Activated CD4-positive, alpha-beta T cell treated with anti-CD3 and anti-CD28 coated beads, Interleukin-2, Interleukin-6, amounts not matched to agents 100 ng/mL and 50 ng/mL, durations not matched to agents 16 hours and 8 hours (primary cell): ENCODE data around the gene EEPD1.
"Not testable (repeated sequence)": the region's sequence is repeated elsewhere in the genome, so short reads cannot be mapped to it uniquely, and the experiment has no call there.

Source experiments
- DNase-seq: peaks from one replicate; pipeline ENCODE4 v3.0.0-alpha.2; 2020

Gene EEPD1

GRCh38 chr7:36305648-36306047, 152.6 kb downstream of the EEPD1 start:
- DNase-seq, result no peak

DNA sequence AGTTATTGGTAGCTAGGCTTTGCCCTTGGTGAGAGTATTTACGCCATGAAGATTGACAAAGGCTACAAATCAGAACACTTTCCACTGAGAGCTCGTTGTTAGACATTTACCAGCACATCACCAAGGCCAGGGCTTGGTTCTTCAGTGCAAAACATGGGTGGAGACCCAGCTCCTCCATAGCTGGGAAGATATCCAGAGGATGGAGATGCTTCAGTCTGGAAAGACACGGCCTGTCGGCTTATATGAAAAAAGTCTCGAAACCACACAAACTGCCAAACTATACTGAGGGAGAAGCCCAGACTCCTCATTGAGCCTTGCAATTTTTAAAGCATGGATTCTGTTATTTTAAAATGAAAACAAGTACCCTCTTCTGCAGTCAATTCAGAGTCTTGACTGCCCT, 153.2 kb downstream of the EEPD1 start:
- no peak for DNase-seq

DNA sequence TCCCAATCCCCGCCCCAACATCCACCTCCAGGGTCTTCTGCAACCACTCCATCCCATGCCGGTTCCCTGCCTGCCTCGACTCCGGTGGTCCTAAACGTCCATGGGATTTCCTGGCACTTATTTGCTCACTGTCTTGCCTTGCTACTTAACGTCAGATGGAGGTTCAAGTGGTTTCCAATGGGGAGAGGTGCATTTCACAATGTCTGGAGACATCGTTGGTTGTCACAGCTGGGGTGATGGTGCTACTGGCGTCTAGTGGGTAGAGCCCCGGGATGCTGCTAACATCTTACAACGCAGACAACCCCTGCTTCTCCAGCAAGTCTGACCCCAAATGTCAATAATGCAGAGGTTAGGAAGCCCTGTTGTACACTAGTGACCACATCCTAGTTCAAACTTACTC, 153.7 kb downstream of the EEPD1 start:
- no peak for DNase-seq

- DNase-seq, result no peak
These were observed 155.0 kb downstream of the EEPD1 start for GRCh38 chr7:36308031-36308430.

DNA sequence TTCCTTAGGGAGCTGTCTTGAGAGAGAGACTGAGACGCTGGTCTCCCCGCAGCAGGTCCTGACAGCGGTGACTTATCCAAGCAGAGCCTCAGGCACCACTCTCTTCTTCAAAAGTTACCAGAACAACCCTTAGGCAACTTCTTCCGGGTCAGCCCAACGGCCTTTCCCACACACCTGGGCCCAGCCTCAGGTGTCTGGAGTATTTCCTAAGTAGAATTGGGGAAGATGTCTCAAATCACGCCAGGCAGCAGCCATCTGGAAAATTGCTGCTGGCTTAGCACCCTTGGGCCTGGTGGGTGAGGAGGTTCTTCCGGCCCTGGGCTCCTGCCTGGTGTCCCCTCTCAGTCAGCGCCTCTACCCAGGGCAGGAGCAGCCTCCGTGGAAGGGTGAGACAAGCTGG, 156.2 kb downstream of the EEPD1 start:
- no peak for DNase-seq

DNA sequence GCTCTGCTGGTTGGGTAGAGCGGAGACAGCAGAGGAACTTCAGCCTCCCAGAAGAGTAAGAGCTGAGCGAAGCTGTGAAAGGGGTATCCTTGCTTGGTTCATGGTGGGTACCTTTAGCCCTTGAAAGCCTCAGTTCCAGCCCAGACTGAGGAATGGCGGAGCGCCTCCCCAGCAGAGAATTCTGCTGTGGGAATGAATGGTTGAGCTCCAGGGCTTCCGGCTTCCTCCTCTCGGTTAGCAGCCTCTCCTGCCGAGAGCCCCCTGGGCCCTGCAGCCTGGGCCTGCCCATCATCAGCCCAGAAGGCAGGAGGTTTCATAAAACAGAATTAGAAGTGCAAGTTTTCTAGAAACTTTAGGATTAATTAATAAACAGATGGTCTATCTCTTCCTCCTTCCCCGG, 156.7 kb downstream of the EEPD1 start:
- no peak for DNase-seq

DNA sequence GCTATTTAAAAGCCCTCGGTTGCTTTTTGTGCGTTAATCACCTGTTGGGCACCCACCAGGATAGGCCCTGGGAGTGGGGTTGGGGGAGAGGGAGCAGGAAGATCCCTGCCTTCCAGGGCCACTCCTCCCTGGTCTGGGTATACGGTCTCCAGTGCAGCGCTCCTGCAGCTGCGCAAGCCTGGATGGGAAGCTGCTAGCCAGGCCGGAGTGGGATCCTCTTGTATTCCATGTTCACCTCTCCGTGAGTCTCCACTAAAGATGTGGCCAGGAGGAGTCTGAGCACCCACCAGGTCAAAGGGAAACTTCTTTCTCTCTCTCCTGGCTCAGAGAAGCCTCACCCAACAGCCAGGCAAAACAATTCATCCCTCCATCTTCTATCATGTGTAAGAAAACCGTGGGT, 157.8 kb downstream of the EEPD1 start:
- DNase-seq, result no peak

DNA sequence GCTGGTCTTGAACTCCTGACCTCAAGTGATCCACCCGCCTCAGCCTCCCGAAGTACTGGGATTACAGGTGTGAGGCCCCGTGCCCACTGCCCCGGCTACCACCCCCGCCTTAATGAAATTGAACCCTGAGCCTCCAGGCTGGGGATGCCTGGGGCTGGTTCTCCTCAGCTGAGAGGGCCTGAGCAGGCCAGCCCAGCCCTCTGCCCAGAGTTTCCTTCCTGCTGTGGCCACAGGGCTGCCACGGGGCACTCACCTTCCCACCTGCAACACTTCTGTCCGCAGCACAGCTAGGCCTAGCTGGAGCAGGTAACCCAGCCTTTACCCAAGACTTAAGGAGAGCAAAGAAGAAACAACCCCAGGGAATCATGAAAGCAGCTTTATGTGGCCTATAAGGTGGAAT, 158.5 kb downstream of the EEPD1 start:
- DNase-seq, result no peak

GRCh38 chr7:36312064-36312914, 159.2 kb downstream of the EEPD1 start:
- peak; percentile 20 for DNase-seq

DNA sequence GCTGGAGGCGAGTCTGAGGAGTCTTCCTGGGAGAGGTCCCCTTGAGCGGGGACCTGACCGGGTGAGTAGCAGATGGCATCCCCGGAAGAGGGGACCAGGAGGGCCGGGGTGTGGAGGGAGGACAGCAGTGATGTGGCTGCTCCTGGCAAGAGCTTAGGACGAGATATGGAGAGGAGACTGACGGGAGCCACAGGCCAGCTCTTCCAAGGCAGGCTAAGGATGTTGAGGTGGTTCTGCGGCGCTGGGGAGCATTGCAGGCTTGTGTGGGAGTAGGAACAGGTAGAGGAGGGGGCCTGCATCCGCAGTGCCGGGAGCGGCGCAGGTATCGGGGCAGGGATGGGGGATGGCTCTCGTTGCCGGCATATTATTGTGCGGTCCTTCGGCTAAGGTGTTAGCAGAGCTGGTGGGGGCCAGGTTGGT, 159.9 kb downstream of the EEPD1 start:
- DNase-seq, result no peak

DNA sequence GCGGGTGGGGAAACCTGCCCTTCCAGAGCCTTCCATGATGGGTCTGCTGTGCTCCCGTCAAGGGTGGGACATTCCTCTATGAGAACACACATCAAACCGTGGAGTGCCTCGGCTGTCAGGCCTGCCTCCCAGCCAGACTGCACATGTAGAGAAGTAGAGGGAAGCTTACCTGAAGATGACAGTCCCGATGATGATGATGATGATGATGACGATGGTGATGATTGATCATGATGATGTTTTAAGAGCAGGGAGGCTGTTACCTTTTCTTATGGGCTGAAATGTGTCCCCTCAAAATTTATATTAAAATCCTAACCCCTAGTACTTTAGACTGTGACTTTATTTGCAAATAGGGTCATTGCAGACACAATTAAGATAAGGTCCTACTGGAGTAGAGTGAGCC, 160.6 kb downstream of the EEPD1 start:
- DNase-seq, result no peak

- no peak for DNase-seq
These were observed 161.4 kb downstream of the EEPD1 start for GRCh38 chr7:36314491-36314890.

DNA sequence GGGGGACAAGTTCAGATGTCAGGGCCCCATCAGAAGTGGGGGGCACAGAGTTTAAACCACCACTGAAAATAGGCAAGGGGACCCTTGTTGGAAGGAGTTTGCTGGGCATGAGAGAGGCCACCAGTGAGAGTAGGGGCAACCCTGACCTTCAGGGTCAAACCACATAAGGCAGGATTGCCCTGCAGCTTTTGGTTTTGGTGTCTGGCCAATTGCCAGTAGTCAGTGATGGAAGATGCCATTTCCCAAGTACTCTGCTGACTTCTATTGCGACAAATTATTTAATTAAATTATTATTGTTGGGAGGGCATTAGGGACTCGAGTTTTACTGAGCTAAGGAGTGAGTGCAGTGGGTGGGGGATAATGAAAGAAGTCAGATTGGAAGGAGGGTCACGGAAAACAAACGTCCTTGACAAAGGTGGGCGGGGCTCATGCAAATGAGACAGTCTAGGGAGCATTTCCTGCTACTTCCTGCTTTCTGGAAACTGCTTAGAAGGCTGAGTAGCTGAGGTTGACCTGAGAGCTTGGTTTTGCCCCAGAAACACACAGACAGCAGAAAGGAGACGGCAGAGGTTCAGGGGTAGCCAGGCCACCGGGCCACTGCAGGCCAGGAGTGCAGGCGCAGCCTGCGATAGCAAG, 162.4 kb downstream of the EEPD1 start:
- DNase-seq, result no peak

GRCh38 chr7:36316319-36316718, 163.3 kb downstream of the EEPD1 start:
- DNase-seq, result no peak

GRCh38 chr7:36317276-36317675, 164.2 kb downstream of the EEPD1 start:
- DNase-seq, result no peak

DNA sequence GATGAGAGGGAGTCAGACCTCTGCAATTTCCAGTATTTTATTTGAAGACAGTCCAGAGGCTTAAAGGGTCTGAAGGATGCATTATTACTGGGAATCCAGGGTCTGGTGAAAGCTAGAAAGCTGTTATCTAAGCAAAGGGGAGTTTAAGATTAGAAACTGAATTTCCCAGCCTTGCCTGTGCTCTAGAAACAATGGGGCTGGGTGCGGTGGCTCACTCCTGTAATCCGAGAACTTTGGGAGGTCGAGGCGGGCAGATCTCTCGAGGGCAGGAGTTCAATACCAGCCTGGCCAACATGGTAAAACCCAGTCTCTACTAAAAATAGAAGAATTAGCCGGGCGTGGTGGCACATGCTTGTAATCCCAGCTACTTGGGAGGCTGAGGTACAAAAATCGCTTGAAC, 165.1 kb downstream of the EEPD1 start:
- no peak for DNase-seq

- DNase-seq, result not testable (repeated sequence)
These were observed 168.2 kb downstream of the EEPD1 start for GRCh38 chr7:36321284-36321683.

GRCh38 chr7:36336390-36336789, 183.3 kb downstream of the EEPD1 start:
- no peak for DNase-seq

- no peak for DNase-seq
These were observed 185.2 kb downstream of the EEPD1 start for GRCh38 chr7:36338256-36338655.

DNA sequence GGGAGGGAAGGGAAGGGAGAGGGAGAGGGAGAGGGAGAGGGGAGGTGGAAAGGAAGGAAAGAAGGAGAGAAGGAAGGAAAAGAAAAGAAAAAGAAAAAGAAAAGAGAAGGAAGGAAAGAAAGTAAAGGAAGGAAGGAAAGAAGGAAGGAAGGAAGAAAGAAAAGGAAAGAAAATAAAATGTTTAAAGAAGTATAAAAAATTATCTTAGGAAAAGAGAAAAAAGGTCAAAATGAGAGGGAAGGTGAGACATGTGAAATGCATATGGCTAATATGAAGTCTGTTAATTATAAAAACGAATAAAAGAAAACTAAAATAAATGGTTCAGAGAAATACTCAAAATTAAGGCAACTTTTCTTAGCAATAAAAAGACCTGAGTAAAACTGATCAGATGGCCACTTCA, 190.5 kb downstream of the EEPD1 start:
- DNase-seq, result no peak

DNA sequence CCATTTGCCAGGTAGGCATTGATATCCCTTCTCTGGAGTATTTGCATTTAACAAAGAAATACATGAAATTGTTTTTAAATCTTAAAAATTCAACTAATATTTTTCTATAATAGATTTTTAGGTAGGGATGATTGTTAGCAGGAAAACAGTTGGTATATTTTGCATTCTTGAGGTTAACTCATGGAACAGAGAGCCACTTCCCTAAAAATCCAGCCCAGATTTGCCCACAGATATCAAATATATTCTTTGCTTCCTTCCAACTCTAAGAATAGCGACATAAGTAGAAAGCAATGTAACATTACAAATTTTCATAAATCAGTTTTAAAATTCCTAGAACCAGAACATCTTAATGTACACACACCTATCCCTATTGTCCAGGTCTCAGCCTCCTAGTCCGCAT, 191.6 kb downstream of the EEPD1 start:
- DNase-seq, result no peak

GRCh38 chr7:36346260-36346831, 193.3 kb downstream of the EEPD1 start:
- peak; percentile 36 for DNase-seq

DNA sequence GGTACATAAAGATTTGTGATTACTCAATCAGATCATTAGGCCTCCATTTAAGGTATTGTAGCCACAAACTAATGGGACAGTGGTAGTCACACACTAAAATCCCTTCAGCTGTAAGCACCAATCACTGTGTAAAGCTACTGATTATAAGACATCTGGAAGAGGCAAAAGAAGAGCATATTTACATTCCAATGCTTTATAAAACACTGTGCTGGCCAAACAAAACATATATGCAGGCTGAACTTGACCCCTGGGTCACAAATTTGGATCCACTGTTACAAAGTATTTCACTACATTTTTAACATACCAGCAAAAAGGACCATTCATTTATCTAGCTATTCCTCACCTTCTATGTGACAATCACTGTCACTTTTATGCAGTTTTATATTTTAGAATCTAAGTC, 195.2 kb downstream of the EEPD1 start:
- DNase-seq, result no peak

- no peak for DNase-seq
These were observed 195.7 kb downstream of the EEPD1 start for GRCh38 chr7:36348771-36349170.
